ENCODE measurements around the gene SET.

Gene SET

GRCh38 chr9:128701227-128701854 is 12.3 kb downstream of the SET start:
- no peak for TF ChIP-seq CTCF (conservative IDR thresholded peaks at IDR 0.05; ENCODE audit: control insufficient read depth, insufficient read depth, low read depth, low read length)
- DNase-seq (ENCODE audit: low read depth), result no peak
- no peak overlapping the region for H3K4me3 ChIP-seq (ENCODE audit: control insufficient read depth, low read depth, low read length)

- TF ChIP-seq CTCF (conservative IDR thresholded peaks at IDR 0.05; ENCODE audit: control insufficient read depth, insufficient read depth, low read depth, low read length), result peak; percentile 62
- DNase-seq (ENCODE audit: low read depth), result peak; percentile 69
- H3K4me3 ChIP-seq (ENCODE audit: control insufficient read depth, low read depth, low read length), result peak within 1 kb of the TSS; percentile 56
Measured at GRCh38 chr9:128702445-128702948, 13.5 kb downstream of the SET start, which contains the start of gene PKN3. TSS of gene PKN3 (plus strand) at chr9:128702503. CDS start at chr9:128702916, 413 bp downstream.

GRCh38 chr9:128702949-128703615 is 14.1 kb downstream of the SET start:
- no peak for DNase-seq (ENCODE audit: low read depth)
- H3K4me3 ChIP-seq (ENCODE audit: control insufficient read depth, low read depth, low read length), result peak overlapping the region; percentile 56
- no peak for TF ChIP-seq CTCF (conservative IDR thresholded peaks at IDR 0.05; ENCODE audit: control insufficient read depth, insufficient read depth, low read depth, low read length)

GRCh38 chr9:128703616-128704355 is 14.8 kb downstream of the SET start:
- H3K4me3 ChIP-seq (ENCODE audit: control insufficient read depth, low read depth, low read length), result peak overlapping the region; percentile 56
- TF ChIP-seq CTCF (conservative IDR thresholded peaks at IDR 0.05; ENCODE audit: control insufficient read depth, insufficient read depth, low read depth, low read length), result no peak
- no peak for DNase-seq (ENCODE audit: low read depth)

GRCh38 chr9:128704356-128704670 is 15.3 kb downstream of the SET start:
- H3K4me3 ChIP-seq (ENCODE audit: control insufficient read depth, low read depth, low read length), result no peak overlapping the region
- TF ChIP-seq CTCF (conservative IDR thresholded peaks at IDR 0.05; ENCODE audit: control insufficient read depth, insufficient read depth, low read depth, low read length), result no peak

GRCh38 chr9:128705051-128705965 is 16.3 kb downstream of the SET start:
- no peak for DNase-seq (ENCODE audit: low read depth)
- TF ChIP-seq CTCF (conservative IDR thresholded peaks at IDR 0.05; ENCODE audit: control insufficient read depth, insufficient read depth, low read depth, low read length), result no peak
- no peak overlapping the region for H3K4me3 ChIP-seq (ENCODE audit: control insufficient read depth, low read depth, low read length)

More at GRCh38 chr9:128704356-128704670, 15.3 kb downstream of the SET start:
- no peak for DNase-seq (ENCODE audit: low read depth)
